Measurements from ENCODE around the gene TNFRSF12A.

Gene TNFRSF12A

GRCh38 chr16:2986623-2987188 lies 33.5 kb upstream of the TNFRSF12A start:
- no peak for DNase-seq

- DNase-seq, result no peak
Measured at GRCh38 chr16:2987286-2987685, 32.9 kb upstream of the TNFRSF12A start.

GRCh38 chr16:2987833-2988232 lies 32.3 kb upstream of the TNFRSF12A start:
- no peak for DNase-seq

- no peak for DNase-seq
Measured at GRCh38 chr16:2988590-2989099, 31.5 kb upstream of the TNFRSF12A start.

DNA sequence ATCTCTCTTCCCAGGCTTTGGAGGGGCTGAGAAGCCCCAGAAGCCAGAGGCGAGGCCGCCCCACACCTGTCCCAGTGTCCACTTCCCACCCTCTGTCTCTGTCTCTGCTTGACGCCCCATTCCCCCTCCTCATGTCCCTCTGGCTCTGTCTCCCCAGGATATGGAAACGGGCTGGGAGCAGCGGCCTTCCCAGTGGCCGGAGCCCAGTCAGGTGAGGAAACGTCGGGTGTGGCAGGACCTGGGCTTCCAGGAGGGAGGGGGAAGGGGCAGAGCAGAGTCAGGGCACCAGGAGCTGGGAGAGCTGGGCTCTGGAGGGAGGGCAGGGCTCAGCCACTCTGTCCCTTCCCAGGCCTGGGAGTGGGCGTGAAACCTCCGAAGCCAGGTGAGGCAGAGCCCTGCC lies 29.3 kb upstream of the TNFRSF12A start:
- no peak for DNase-seq

DNA sequence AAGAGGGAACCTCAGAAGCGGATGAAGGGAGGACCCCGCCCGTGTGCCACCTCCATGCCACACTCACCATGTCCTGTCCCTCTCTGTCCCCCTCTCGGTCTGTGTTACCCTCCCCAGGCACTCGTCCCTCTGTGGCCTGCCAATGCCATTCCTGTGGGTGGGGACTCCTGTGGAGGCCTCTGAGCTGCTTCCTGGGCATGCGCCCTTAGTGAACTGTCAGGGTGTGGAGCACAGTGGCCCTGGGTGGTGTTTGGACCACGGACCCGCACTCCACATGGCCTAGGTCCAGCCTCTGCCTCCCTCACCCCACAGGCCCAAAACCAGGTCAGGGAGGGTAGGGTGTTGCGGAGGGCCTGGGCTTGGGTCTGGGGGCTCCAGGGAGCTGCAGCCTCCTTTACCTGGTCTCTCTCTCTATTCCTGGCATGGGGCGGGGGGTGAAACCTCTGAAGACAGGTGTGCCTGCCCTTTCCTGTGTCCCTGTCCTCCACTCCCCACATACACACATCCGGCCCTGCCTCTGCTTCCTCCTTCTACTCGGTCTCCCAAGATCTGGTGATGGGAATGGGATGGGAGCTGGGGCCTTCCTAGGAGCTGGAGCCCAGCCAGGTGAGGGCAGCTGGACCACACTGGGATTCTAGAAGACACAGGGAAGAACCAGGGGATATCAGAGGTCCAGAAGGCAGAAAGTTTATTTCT lies 28.5 kb upstream of the TNFRSF12A start:
- no peak for DNase-seq

DNA sequence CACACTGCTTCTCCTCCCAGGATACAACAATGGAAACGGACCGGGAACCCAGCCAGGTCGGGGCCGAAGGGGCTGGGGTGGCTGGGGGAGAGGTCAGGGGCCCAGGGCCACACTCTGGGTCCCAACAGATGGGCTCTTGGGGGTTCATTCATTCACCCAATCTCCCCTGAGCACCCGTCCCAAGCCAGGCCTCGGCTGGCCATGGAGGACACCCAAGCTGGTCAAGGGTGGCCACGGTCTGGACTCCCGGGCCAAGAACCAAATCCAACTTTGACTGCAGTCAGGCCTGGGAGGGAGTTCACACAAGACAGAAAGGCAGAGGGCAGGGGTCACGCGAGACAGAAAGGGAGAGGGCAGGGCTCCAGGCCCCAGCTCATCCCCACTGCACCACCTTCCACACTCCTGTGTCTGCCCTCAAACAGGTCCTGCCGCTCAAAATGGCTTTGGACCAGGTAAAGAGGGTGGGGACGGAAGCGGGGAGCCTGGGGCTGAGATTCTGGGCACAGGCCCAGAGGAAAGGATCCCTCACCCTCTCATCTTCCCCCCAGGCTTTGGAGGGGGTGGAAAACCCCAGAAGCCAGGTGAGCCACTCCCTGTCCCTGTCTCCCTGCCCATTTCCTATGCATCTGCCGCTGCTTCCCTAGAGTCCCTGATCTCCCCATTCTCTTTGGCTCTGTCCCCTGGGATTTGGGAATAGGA lies 27.6 kb upstream of the TNFRSF12A start:
- DNase-seq, result no peak

GRCh38 chr16:2996298-2996697 lies 23.9 kb upstream of the TNFRSF12A start:
- DNase-seq, result no peak

DNA sequence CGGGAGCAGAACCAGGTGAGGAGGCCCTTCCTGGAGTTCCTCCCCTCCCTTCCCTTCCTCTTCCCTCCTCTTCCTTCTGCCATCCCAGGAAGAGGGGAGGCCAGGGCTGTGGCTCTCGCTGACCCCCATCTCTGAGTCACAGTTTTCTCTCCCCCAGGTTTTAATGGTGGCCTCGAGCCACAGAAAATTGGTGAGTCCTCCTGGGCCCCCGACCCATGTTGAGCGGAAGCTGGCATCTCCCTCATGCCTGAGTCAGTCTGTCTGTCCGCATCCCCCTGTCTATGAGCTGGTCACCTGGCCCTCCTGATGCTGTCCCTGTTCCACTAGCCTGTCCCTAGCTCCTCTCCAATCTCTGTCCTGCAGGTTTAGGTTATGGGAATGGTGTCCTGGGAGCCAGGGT lies 20.2 kb upstream of the TNFRSF12A start:
- DNase-seq, result no peak

GRCh38 chr16:3000540-3000939 lies 19.6 kb upstream of the TNFRSF12A start:
- DNase-seq, result no peak

DNA sequence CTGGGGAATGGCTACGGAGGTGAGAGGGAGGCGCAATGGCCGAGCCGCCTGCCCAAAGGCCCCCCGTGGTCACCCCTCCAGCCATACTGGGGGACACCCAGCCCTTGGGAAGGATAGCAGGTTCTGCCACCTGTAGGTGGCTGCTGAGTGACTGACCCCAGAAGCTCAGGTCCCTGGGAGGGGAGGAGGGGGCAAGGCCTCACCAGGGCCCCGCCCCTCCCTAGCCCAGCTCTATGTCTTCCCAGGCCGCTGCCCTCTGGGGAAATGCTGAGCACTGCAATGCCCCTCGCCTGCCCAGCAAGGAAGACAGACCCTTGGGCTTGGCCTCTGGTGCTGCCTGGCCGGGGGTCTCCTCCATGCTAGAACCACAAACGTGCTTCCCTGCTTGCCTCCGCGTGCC lies 18.9 kb upstream of the TNFRSF12A start:
- DNase-seq, result no peak

GRCh38 chr16:3003582-3004270 lies 16.4 kb upstream of the TNFRSF12A start:
- peak; percentile 99 for DNase-seq

DNA sequence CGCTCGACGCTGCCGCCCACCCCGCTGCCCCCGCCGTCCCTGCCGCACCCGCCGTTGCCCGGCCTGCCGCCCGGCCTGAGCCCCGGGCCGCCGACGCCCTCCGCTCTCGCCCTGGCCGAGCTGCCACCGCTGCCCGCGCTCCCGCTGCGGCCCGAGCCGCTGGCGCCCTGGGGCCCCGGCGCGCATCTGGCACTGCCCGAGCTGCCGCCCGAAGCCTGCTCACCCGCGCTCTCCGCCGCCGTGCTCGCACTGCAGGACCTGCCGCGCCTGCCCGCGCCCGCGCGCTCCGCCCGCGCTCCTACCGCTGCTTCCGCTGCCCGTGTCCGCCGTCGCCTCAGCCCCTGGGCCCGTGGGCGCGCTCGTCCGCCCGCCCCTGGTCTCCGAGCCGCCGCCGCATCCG lies 15.8 kb upstream of the TNFRSF12A start:
- peak; percentile 35 for DNase-seq

- peak; percentile 45 for DNase-seq
Measured at GRCh38 chr16:3004781-3005284, 15.3 kb upstream of the TNFRSF12A start.

DNA sequence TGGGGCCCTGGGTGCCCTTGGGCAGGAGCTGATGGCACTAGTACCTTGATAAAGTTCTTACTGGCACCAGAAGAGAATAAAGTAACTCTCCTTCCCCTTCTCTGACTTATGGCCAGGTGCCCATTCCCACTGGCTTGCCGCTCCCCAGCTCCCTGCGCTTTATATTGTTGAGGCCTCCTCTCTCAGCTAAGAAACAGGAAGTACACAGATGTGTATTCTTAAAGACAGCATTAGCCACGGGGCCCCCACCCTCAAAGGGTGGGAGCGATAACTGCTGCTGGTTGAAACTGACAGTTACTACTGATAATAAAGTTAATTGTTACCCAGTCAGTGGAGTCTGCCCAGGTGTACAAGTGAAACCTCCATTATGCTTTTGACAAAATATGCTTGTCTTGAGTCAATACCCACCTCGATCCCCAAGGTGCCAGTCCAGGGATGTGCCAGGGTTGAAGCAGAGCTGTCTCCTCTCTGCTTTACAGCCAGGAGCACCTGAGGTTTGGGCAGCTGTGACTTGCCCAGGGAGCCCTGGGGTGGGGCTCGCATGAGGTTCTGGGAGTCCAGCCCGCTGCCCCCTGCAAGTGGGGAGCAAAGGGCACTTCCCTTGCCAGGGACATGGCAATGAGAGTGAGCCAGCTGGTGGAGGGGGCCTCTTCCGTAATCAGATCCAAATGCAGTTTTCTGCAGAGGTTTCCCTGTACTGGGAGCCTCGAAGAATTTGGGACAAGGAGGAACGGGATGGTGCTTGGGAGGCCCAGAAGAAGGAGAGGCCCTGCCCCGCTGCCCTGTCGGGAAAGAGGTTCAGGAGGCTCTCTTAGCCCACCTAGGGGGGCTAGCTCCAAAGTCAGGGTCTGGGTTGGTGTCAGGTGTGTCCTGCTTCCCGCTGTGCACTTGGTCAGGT lies 12.9 kb upstream of the TNFRSF12A start:
- DNase-seq, result peak; percentile 81

GRCh38 chr16:3007957-3008689 lies 12.0 kb upstream of the TNFRSF12A start:
- peak; percentile 69 for DNase-seq

DNA sequence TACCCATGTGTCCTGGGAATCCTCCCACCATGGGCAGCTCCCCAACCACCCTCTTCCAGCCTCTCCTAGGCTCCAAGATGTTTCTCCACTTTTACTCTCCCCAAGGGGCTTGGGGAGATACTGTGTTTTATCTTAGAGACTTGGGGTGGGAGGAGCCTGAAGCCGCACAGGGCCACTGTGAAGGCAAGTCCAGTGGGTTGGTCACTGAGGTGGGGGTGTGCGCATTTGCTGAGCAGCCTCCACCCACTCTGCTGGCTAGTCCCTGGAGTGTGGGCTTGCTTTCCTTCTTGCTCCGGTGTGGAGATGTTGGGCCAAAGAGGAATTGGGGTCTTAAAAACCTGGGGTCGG lies 11.5 kb upstream of the TNFRSF12A start:
- peak; percentile 57 for DNase-seq

DNA sequence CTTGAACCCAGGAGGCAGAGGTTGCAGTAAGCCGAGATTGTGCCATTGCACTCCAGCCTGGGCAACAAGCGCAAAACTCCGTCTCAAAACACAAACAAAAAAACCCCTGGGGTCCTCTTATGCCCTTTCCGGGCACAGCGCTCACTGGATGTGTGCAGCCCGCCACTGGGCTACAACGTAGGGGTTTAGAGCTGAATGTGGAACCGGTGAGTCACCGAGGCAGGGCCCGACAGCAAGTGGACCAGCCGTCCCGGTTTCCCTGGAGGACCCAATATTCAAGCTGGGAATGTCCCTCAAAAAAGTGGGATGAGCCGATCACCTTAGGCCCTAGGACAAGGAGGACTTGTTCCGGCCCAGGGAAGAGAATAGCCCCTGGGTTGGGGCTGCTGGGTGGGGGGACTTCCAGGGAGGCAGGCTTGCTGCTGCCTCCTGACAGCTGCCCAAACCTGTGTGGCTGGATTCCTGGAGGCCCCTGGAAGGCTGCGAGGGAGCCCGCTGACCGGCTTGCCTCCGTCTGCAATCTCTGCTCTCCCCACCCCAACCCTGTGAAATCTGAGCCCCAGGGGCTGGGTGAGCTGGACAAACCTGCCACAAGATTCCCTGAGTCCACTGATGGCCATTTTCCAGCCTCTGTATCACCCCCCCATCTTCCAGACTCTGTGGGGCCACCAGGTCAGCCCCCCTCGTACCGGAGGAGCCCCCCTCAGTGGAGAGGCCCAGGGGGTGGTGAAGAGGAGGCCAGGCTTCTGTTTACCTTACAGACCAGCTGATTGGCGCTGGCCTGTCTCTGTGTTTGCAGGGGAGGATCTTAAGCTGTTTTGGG lies 10.4 kb upstream of the TNFRSF12A start:
- no peak for DNase-seq

DNA sequence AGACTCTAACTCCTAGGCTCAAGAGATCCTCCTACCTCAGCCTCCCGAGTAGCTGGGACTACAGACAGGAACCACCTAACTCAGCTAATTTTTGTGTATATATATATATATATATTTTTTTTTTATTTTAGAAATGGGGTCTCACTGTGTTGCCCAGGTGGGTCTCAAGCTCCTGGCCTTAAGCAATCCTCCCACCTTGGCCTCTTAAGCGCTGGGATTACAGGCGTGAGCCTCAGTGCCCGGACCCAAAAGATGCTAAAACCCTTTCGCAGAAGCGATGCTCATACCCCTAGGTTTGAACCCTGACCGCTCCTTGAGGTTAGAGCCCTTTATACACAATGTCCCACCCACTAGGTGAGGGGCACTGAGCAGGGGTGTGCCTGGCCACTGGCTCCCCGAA lies 9.7 kb upstream of the TNFRSF12A start:
- no peak for DNase-seq

- no peak for DNase-seq
Measured at GRCh38 chr16:3012246-3012645, 7.9 kb upstream of the TNFRSF12A start.
